Endothelial cell of umbilical vein (primary cell): Measurements from ENCODE around the gene IQCN. TPM values are rescaled to one million over a fixed set of nuclear protein-coding genes. Genes with fewer than 3 reads are reported as not detected.

Experiments used
- BruUV-seq: library from RNA; stranded (reverse); fragments of 400-500 nt; replicated peaks from 2 replicates; lab custom pipeline; 2021; lab: Mats Ljungman, UMichigan
- CTCF ChIA-PET: fragments of 300-600, 350-600 bp; sonication (Branson Sonifier 250); formaldehyde crosslinking; loops from one replicate; lab custom pipeline; 2021; ENCODE audit warnings: antibody characterized with exemption, inconsistent platforms; lab: Charles Lee
- POLR2A ChIA-PET: fragments of 300-600, 350-600 bp; sonication (Branson Sonifier 250); formaldehyde crosslinking; loops from one replicate; lab custom pipeline; 2021; ENCODE audit warnings: antibody characterized with exemption, inconsistent platforms; lab: Charles Lee
- DNase-seq: peaks from one replicate; pipeline ENCODE4 v3.0.0-alpha.2; 2011; ENCODE audit warnings: low read depth, low spot score
- FAIRE-seq: peaks from 2 replicates; lab custom pipeline; 2011; peaks lifted over from hg19 to GRCh38; lab: Jason Lieb, UNC
- H2AFZ ChIP-seq: 2 replicates; pipeline ENCODE4 v1.6.0; 2012; ENCODE audit warnings: low read depth, low read length, control low read depth, inconsistent platforms
- H3K27ac ChIP-seq: 2 replicates; pipeline ENCODE4 v1.5.1; 2011; ENCODE audit warnings: low read depth, mild to moderate bottlenecking, control low read depth, low read length, moderate library complexity; ENCODE audit not compliant: insufficient read depth
- H3K27me3 ChIP-seq, 2 experiments: 2 replicates each; pipeline versions ENCODE4 v1.6.0 to v1.6.1; 2011; ENCODE audit warnings: low read length in 2 of 2, mixed read lengths in 1 of 2; ENCODE audit not compliant: control insufficient read depth in 2 of 2, insufficient read depth in 2 of 2
- H3K36me3 ChIP-seq, 2 experiments: 2 replicates in 1 of 2; 3 replicates in 1 of 2; pipeline ENCODE4 v1.5.1; 2011; ENCODE audit warnings: low read length in 2 of 2, mild to moderate bottlenecking in 1 of 2, moderate library complexity in 1 of 2; ENCODE audit not compliant: control insufficient read depth in 2 of 2, insufficient read depth in 2 of 2; ENCODE audit errors: extremely low read depth in 1 of 2
- H3K4me1 ChIP-seq: 3 replicates; pipeline ENCODE4 v1.5.1; 2011; ENCODE audit warnings: mild to moderate bottlenecking, low read length; ENCODE audit not compliant: control insufficient read depth, insufficient read depth; ENCODE audit errors: extremely low read depth
- H3K4me2 ChIP-seq: 2 replicates; pipeline ENCODE4 v1.6.1; 2011; ENCODE audit warnings: low read length, control low read depth, mixed read lengths; ENCODE audit not compliant: insufficient read depth
- H3K4me3 ChIP-seq, 3 experiments: fragments of 200-600 bp in 1 of 3; sonication (generic), shearing (Covaris generic) in 1 of 3; replicated peaks in 1 of 3; 2 replicates each; pipeline ENCODE4 v1.5.1; 2011 to 2016; ENCODE audit warnings: control low read depth in 3 of 3, low read length in 3 of 3, mild to moderate bottlenecking in 2 of 3, inconsistent platforms in 1 of 3, low read depth in 1 of 3, moderate library complexity in 1 of 3; ENCODE audit not compliant: insufficient read depth in 1 of 3
- H3K79me2 ChIP-seq: 2 replicates; pipeline ENCODE4 v1.6.0; 2012; ENCODE audit warnings: low read length, inconsistent platforms; ENCODE audit not compliant: control insufficient read depth, insufficient read depth
- H3K9ac ChIP-seq: replicated peaks from 2 replicates; pipeline ENCODE3; 2011; ENCODE audit warnings: low read length, control low read depth; ENCODE audit not compliant: insufficient read depth; ENCODE audit errors: extremely low read depth
- H3K9me1 ChIP-seq: replicated peaks from 3 replicates; pipeline ENCODE4 v1.6.0; 2011; ENCODE audit warnings: mild to moderate bottlenecking, low read length; ENCODE audit not compliant: control insufficient read depth, insufficient read depth; ENCODE audit errors: extremely low read depth
- H3K9me3 ChIP-seq: replicated peaks from 2 replicates; pipeline ENCODE4 v1.5.1; 2012; ENCODE audit warnings: low read length, inconsistent platforms; ENCODE audit not compliant: control insufficient read depth, insufficient read depth
- H4K20me1 ChIP-seq: replicated peaks from 2 replicates; pipeline ENCODE3; 2011; ENCODE audit warnings: mild to moderate bottlenecking, low read length; ENCODE audit not compliant: control insufficient read depth, insufficient read depth; ENCODE audit errors: extremely low read depth
- EZH2 ChIP-seq: IDR thresholded peaks from 2 replicates; pipeline ENCODE4 v1.6.1; 2012; ENCODE audit warnings: borderline replicate concordance, low read depth, mild to moderate bottlenecking, moderate library complexity, low read length, inconsistent platforms; ENCODE audit not compliant: severe bottlenecking
- FOS ChIP-seq: IDR thresholded peaks from 2 replicates; pipeline ENCODE4 v1.6.1; 2011; ENCODE audit warnings: mild to moderate bottlenecking, low read length, moderate library complexity, borderline replicate concordance; ENCODE audit not compliant: insufficient read depth
- GATA2 ChIP-seq: IDR thresholded peaks from 2 replicates; pipeline ENCODE4 v1.7.0; 2011; ENCODE audit warnings: low read depth, mild to moderate bottlenecking, moderate library complexity, mixed read lengths, low read length; ENCODE audit not compliant: insufficient read length, insufficient read depth
- JUN ChIP-seq: IDR thresholded peaks from 2 replicates; pipeline ENCODE4 v1.6.1; 2011; ENCODE audit warnings: borderline replicate concordance, low read depth; ENCODE audit not compliant: insufficient read length, insufficient read depth
- MAX ChIP-seq: IDR thresholded peaks from 2 replicates; pipeline ENCODE4 v1.6.1; 2011; ENCODE audit not compliant: insufficient read depth, insufficient read length
- MYC ChIP-seq: IDR thresholded peaks from one replicate; pipeline ENCODE4 v1.6.1; 2011; ENCODE audit warnings: mild to moderate bottlenecking, low read depth, low read length
- POLR2A ChIP-seq: IDR thresholded peaks from 2 replicates; pipeline ENCODE4 v1.6.1; 2012; ENCODE audit warnings: low read depth, mild to moderate bottlenecking, control low read depth, low read length
- POLR2AphosphoS5 ChIP-seq: IDR thresholded peaks from 2 replicates; pipeline ENCODE4 v1.6.1; 2012; ENCODE audit warnings: low read depth, mild to moderate bottlenecking, control low read depth, low read length, moderate library complexity; ENCODE audit not compliant: insufficient read depth
- dilution Hi-C: fragments of 300-500 bp; cut with MboI; formaldehyde crosslinking; loops from one replicate; pipeline ENCODE4 v1.15.0; 2019; ENCODE audit warnings: low sequenced_read_pairs; ENCODE audit not compliant: extremely low pct_ligation_motif_present
- intact Hi-C: fragments of 100-400 bp; cut with micrococcal nuclease; formaldehyde crosslinking; loops from one replicate; pipeline ENCODE4 v1.10.0; 2022
- polyA plus RNA-seq, 4 experiments: library from polyadenylated mRNA; depleted of rRNA in 3 of 4; stranded (reverse) in 3 of 4; unstranded in 1 of 4; fragments of >200 nt; gene quantifications; 2 replicates each; pipeline versions ENCODE4 v1.2.1 to v1.2.3, GENCODE V29; 2011 to 2012; ENCODE audit warnings: missing spikeins in 1 of 4
- total RNA-seq: library from RNA; stranded (reverse); gene quantifications from 2 replicates; pipeline ENCODE4 v1.2.3, GENCODE V29; 2021
- TF ChIP-seq, protein P1 (sequence below), 2 donors: IDR thresholded peaks; 1 replicate in 1 of 2; 2 replicates in 1 of 2; pipeline ENCODE4 v1.5.1; 2011; ENCODE audit warnings: low read length in 2 of 2, mild to moderate bottlenecking in 2 of 2, moderate library complexity in 2 of 2, control low read depth in 1 of 2, inconsistent platforms in 1 of 2, low read depth in 1 of 2; ENCODE audit not compliant: insufficient read depth in 1 of 2; ENCODE audit errors: extremely low read depth in 1 of 2

Gene IQCN
- total and polyA plus RNA-seq, 2 donors (not counting 3 experiments of a cell fraction or from before 2014, with no cell fraction given): 1.5 to 3.0 TPM

GRCh38 chr19:18313398-18313797 is 39.1 kb upstream of the IQCN start:
- dilution Hi-C loops (no loop called here), intact Hi-C loops (no loop called here)
- ChIA-PET CTCF (interaction anchor here (0.8 to 1.5 kb wide), 2 partner anchors 9 to 34 kb away, joined by 3 to 4 read pairs; partner anchors contain the start of gene LSM4), POLR2A (interaction anchor here (1.5 kb wide), 1 partner anchor 34 kb away, joined by 14 read pairs; no protein-coding TSS in a partner anchor)
- Histone ChIP-seq H3K27ac (no peak overlapping the region), H3K9ac (no peak overlapping the region), H4K20me1 (no peaks in the 10 kb centered on the region), H3K4me1 (peaks cover 9% of the 10 kb centered on the region), H3K4me3 (no peak overlapping the region), H2AFZ (no peak overlapping the region), H3K9me1 (no peaks in the 10 kb centered on the region), H3K79me2 (no peaks in the 10 kb centered on the region), H3K27me3 (no peaks in the 10 kb centered on the region), H3K9me3 (no peaks in the 10 kb centered on the region), H3K36me3 (peaks cover 0 to 15% of the 10 kb centered on the region in 2 experiments), H3K4me2 (no peak overlapping the region)
- BruUV-seq: no TSS peak
- DNase-seq (no peak), FAIRE-seq (no peak)
- TF ChIP-seq POLR2A: no peak
- no peak for TF ChIP-seq MAX
- TF ChIP-seq POLR2AphosphoS5: no peak
- no peak for TF ChIP-seq JUN
- no peak for TF ChIP-seq EZH2
- TF ChIP-seq MYC: no peak
- TF ChIP-seq GATA2: no peak
- TF ChIP-seq, protein P1, sequence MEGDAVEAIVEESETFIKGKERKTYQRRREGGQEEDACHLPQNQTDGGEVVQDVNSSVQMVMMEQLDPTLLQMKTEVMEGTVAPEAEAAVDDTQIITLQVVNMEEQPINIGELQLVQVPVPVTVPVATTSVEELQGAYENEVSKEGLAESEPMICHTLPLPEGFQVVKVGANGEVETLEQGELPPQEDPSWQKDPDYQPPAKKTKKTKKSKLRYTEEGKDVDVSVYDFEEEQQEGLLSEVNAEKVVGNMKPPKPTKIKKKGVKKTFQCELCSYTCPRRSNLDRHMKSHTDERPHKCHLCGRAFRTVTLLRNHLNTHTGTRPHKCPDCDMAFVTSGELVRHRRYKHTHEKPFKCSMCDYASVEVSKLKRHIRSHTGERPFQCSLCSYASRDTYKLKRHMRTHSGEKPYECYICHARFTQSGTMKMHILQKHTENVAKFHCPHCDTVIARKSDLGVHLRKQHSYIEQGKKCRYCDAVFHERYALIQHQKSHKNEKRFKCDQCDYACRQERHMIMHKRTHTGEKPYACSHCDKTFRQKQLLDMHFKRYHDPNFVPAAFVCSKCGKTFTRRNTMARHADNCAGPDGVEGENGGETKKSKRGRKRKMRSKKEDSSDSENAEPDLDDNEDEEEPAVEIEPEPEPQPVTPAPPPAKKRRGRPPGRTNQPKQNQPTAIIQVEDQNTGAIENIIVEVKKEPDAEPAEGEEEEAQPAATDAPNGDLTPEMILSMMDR (IDR thresholded peaks at IDR 0.05; ENCODE audit: extremely low read depth in 1 of 2, insufficient read depth in 1 of 2, low read depth in 1 of 2, low read length in 2 of 2): no peak
- no peak for TF ChIP-seq FOS
